ENCODE data around the gene LRWD1. TPM values are rescaled to one million over a fixed set of nuclear protein-coding genes. Genes with fewer than 3 reads are reported as not detected.

The LRWD1 gene
- total RNA-seq: 10 to 100 TPM; 12.6 to 15.2 TPM
- long read RNA-seq, transcript LRWD1-201 (15 exons, 2,215 nt): major isoform, 14 of 28 reads
- long read RNA-seq, partial matches to known transcripts: 8 of 28 reads
- long read RNA-seq, other reads (novel, unspliced or antisense): 6 of 28 reads

DNA sequence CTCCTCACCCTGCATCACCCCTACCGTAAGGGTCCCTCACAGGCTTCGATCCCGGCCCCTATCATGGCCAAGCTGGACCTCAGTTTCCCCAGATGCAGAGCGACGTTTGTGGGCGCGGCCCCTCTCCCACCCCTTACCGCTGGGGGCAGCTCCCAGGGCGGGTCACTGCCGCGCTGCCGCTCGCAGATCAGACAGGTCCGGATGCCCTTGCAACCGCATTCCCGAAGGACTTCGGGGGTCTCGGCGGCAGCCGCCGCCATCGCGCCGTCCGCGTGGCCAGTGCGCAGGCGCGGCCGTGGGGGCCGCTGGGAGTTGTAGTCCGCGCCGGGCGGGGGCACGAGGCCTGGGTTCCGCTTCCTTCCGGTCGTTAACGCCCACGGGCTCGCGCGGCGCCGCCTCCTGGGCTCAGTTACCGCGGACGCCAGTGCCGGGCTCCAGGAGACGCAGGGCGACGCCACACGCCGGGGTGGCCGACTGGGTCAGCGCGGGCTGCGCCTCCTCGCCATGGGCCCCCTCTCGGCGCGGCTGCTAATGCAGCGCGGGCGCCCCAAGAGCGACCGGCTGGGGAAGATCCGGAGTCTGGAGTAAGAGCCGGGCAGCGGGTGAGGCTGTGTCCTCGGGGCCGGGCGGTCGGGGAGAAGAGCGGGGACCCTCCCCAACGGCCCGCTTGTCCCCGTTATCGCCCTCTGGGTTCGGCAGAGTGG, at the start of gene LRWD1, which contains the start of gene ALKBH4:
Gene LRWD1 (plus strand): TSS at position 408 of the 704 bp plus-strand sequence. CDS start 97 bp downstream, at position 505.
Gene ALKBH4 (minus strand): TSS at position 287 of the 704 bp plus-strand sequence. CDS start 27 bp downstream, at position 260.
- DNase-seq (peak; percentile 92 to 97), ATAC-seq (peak; percentile 96)
- intact Hi-C loops (cut with DNase I, micrococcal nuclease): no loop called here

DNA sequence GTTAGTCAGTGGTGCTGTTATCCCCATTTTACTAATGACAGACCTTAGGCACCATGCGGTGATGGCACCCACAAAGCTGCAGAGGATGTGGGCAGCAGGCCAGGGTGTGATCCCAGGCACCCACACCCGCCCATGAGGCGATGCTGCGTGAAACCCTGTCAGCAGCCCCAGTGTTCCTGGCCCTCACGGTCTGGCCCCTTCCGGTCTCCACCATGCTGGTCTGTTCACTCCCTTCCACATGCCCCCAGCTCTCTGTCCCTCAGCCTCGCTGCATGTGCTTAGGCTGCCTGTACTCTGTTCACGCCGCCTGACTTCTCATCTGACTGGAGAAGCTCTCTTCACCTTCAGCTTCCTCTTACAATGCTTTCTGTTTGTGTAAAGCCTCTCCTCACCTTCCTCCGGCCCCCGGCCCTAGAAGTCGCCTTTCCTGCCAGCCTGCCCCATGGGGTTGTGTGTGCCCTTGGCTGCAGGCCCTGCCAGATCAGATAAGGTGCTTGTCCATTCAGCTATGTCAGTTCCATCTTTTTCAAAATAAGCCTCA, 49.0 kb upstream of the LRWD1 start:
- intact Hi-C loops (cut with DNase I, micrococcal nuclease): no loop called here
- peak in 1 of 2 donors; percentile 38 for DNase-seq
- ATAC-seq: peak; percentile 25

DNA sequence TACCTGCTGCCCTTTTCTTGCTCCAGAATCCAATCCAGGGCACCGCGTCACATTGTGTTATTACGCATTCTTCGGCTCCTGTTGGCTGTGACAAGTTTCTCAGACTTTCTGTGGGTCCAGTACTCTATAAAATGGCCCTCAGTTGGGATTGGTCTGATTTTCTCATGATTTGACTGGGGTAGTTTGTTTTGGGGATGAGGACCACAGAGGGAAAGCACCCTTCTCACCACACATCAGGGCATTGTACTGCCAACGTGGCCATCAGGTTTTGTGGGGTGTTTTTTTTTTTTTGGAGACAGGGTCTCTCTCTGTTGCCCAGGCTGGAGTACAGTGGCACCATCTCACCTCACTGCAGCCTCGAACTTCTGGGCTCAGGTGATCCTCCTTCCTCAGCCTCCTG, 48.4 kb upstream of the LRWD1 start:
- intact Hi-C loops (cut with DNase I, micrococcal nuclease): no loop called here
- DNase-seq: no peak
- no peak for ATAC-seq

DNA sequence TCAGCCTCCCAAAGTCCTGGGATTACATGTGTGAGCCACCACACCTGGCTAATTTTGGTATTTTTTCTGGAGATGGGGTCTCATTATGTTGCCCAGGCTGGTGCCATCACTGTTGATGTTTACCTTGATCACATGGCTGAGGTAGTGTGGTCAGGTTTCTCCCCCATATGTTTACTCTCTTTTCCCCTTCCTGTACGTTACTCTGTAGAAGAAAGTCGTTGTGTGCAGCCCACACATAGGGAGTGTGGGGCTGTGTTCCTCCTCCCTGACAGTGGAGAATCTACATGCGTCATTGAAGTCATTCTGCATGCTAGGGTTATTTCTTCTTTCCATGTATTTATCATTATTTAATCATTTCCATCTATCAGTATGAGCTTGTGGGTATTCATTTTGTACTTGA, 47.7 kb upstream of the LRWD1 start:
- intact Hi-C loops (cut with DNase I, micrococcal nuclease): no loop called here
- DNase-seq (no peak), ATAC-seq (no peak)

DNA sequence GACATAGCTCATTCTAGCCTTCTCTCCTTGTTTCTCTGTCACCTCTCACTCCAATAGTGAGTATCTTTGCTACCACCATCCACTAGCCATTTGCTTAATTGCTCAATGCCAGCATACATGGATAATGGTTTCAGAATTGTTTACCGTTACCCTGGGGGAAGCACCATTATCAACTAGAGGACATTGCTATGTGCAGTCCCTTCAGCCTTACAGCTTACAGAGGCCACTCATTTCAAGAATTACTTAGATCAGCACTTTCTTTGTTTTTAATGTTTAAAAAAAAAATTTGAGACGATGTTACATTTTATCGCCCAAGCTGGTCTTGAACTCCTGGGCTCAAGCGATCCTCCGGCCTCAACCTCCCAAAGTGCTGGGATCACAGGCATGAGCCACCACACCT, 46.2 kb upstream of the LRWD1 start:
- no peak for ATAC-seq
- intact Hi-C loops (cut with DNase I, micrococcal nuclease): no loop called here
- no peak for DNase-seq

DNA sequence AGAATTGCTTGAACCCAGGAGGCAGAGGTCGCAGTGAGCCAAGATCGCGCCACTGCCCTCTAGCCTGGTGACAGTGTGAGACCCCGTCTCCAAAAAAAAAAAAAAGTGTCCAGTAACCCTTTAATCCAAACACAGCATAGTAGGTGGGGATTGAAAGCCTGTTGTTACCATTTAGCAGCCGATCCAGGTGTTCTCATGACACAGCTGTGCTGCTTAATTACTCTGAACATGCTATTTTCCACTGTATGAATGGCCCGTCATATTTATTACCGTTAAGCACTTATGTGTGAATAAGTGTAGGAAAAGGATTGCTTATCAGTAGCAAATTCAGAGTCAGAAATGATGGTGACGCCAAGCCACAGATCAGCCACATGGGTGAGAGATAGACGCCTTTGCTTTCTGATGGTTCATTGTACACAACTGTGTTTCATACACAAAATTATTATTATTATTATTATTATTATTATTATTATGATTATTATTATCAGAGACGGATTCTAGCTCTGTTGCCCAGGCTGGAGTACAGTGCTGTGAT, 43.0 kb upstream of the LRWD1 start:
- intact Hi-C loops (cut with DNase I, micrococcal nuclease): no loop called here
- ATAC-seq: no peak

DNA sequence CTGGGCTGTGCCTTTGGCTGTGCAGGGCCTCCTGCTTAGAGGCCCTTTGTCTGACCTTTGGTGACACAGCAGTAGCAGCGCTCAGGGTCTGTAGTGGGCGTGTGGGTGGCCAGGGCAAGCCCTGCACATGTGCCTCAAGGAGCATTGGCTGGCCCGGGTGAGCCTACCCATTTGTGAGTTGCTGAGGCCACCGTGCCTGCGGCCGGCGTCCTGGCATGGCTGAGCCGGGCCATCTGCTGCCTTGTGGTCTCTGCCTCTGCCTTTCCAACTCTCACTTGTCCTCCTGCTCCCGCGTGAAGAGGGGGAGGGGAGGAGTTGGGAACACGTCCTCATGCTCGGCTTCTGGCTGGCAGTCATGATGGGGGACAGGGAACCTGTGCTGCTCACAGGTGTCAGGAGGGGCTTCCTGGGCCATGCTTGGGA, 40.6 kb upstream of the LRWD1 start:
- no peak for ATAC-seq
- DNase-seq: no peak
- intact Hi-C loops (cut with DNase I, micrococcal nuclease): no loop called here

More for the DNA sequence above, 43.0 kb upstream of the LRWD1 start:
- DNase-seq: no peak

DNA sequence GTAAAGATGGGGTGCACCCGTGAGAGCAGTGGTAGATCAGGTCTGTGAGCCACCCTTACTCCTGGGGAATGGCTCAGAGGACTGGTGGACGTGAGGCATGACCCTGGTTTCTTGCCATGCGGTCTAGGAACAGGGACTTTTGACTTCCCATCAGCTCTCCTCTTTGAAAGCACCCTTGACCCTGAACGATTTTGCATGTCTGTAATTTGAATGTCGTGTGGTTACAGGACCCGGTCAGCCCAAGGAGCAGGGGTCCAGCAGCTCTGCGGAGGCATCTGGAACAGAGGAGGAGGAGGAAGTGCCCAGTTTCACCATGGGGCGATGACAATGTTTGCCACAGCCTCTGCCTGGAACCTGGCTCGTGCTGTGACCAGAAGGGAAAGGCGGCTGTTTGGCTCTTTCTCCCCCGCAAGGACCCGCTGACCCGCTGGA, 40.0 kb upstream of the LRWD1 start:
- intact Hi-C loops (cut with DNase I, micrococcal nuclease): no loop called here
- DNase-seq (peak in 1 of 2 donors; percentile 38), ATAC-seq (no peak)

DNA sequence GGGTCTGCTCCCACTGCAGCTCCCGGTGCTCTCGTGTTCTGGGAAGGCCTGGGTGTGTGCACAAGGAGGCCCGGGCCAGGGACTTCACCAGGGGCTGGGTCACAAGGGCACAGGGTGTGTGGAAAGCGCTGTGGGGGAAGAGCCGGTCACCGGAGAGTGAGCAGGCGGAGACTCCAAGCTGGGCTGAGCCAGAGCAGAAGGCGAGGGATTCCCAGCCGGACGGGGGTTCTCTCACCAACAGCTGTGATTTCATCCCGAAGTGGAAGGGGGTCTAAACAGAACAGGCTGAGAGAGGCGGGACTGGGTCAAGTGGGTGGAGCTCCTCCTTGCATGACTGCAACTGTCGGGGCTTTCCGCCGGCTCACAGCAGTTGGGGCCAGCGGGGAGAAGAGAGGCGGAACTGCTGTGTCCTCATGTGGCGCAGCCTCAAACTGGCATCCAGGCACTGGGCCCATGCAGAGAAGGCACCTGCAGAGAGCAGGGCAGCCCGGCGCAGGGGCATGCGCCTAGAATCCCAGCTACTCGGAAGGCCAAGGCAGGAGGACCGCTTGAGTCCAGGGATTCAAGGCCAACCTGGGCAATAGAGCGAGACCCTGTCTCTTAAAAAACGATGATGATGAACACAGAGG, 39.0 kb upstream of the LRWD1 start:
- intact Hi-C loops (cut with DNase I, micrococcal nuclease): no loop called here
- DNase-seq (peak; percentile 71 to 80), ATAC-seq (peak; percentile 60)

DNA sequence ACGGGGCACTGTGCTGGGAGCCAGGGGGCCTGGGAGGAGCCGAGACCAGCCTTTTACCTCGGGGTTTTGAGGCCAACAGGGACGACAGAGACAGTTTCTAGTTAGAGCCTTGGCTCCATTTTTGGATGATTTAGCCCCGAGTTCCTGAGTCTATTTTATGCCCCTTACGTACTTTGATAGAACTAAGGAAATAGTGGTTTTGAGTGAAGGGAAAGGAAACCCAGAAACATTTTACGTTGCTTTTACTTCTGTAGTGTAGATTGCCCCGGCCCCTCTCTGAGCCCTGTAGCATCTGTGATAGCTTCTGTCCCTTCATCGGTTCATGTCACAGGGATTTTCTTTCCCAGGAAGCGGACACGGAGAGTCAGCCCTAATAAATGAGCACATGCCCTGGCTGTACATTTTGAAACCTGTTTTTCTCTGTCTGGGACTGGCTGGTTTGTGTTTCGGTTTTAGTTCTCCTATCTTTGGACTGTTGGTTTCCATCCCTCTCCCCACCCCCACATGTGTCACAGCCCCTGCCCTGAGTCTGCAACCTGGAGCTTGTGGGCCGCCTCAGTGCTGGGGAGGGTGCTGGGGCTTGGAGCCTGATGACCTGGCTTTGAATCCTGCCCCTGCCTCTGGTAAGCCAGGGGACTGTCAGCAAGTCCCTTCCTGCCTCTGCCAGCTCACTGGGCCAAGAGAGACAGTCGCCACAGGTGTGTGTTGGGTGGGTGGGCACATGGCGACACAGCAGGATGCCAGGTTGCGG, 38.3 kb upstream of the LRWD1 start:
- DNase-seq: peak; percentile 55 to 69
- intact Hi-C loops (cut with DNase I, micrococcal nuclease): no loop called here
- ATAC-seq: peak; percentile 40

DNA sequence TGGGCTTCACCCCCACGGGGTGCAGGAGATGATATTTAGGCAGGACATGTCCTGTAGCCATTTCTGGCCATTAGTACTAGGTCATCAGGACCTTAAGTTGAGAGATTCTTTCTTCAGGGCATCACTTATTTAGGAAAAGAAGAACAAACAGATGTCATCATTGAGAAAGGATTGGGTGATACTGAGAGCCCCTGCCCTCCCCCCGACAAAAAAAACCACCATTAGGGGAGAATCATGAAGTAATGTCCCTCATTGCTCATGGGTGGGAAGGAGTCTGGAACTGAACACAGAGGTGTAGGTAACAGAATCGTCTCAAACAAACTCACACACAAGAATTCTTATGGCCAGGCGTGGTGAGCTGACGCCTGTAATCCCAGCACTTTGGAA, 37.8 kb upstream of the LRWD1 start:
- intact Hi-C loops (cut with DNase I, micrococcal nuclease): no loop called here
- DNase-seq (no peak), ATAC-seq (no peak)

DNA sequence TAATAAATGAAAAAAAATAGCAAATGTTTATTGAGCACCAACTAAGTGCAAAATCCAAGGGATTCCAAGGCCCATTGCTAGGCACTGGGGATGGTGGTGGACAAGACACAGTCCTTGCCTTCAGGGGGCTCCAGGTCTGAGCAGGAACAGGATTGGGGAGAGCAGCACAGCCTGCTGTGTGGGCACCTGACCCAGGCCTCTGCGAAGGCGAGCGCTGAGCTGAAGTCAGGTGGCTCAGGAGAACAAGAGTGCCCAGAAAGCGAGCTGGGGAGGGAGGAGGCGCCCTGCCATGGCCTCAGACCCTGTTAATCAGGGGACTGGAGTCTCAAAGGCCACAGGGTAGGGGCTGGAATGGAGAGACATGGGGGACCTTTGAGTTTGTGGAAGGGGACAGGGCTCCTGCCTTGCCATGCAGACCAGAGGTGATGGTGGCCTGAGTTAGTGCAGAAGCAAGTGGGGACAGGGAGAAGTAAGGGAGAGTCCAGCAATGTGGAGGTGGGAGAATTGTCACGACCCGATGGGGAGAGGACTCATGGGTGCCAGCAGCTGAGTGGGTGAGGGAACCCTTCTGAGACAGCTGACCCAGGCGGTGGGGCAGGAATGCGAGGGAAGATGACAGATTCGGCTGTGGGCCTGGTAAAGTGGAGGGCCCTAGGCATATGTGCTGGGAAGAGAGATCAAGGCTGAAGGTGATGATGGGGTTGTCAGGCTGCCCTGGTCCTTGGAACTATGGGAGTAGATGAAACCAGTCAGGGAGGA, 35.5 kb upstream of the LRWD1 start:
- ATAC-seq: no peak
- intact Hi-C loops (cut with DNase I, micrococcal nuclease): no loop called here
- no peak for DNase-seq

DNA sequence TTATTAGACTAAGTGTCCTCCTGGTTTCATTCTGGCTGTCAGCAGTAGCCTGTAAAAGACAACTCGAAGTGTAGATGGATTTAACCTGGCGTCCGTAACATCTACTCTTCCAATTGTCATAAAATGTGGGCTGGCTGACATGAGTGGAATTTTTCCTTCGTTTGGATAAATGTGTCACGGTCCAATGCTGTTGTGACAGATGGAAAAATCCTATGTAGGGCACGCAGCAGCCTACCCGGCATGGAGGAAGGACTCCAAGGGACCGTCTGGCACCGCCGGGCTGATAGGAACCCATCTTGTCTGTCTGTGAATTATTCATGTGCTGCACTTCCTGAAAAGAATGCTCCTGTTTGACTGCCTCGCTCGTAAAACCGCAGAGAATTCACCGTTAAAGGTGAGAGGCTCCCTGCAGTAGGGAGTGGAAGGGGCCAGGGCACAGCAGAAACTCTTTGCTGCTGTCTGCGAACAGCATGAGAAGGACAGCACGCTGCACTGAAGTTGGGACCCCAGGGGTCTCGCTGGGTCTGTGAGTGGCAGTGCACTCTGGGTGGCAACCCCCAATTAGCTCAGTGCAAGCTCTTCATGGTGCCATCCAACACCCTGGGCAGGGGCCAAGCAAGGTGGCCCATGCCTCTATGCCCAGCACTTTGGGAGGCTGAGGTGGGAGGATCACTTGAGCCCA, 33.0 kb upstream of the LRWD1 start:
- ATAC-seq: peak; percentile 81
- peak; percentile 60 to 65 for DNase-seq
- intact Hi-C loops (cut with DNase I, micrococcal nuclease): no loop called here

DNA sequence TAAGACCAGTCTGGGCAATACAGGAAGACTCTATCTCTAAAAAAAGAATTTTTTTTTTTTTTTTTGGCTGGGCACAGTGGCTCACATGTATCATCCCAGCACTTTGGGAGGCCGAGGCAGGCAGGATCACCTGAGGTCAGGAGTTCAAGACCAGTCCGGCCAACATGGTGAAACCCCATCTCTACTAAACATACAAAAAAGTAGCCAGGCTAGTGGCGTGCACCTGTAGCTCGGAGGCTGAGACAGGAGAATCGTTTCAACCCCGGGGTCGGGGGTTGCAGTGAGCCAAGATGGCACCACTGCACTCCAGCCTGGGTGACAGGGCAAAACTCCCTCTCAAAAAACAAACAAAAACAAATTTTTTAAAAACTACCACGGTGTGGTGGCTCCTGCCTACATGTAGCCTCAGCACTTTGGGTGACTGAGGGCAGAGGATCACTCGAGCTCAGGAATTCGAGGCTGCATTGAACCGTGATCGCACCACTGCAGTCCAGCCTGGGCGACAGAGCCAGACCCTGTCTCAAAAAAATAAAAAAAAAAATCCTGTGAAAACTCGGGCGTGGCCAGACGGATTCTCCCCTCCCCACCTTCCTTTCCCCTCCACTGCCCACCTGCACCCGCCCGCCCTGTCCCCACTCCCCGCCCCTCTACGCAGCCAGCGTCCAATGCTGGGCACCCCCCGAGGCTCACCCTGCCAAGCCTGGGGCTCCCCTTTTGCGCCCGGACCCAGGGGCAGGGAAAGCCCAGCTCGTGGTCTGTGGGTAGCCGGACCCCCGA, 32.2 kb upstream of the LRWD1 start:
- intact Hi-C loops (cut with DNase I, micrococcal nuclease): no loop called here
- no peak for DNase-seq
- ATAC-seq: peak; percentile 17

DNA sequence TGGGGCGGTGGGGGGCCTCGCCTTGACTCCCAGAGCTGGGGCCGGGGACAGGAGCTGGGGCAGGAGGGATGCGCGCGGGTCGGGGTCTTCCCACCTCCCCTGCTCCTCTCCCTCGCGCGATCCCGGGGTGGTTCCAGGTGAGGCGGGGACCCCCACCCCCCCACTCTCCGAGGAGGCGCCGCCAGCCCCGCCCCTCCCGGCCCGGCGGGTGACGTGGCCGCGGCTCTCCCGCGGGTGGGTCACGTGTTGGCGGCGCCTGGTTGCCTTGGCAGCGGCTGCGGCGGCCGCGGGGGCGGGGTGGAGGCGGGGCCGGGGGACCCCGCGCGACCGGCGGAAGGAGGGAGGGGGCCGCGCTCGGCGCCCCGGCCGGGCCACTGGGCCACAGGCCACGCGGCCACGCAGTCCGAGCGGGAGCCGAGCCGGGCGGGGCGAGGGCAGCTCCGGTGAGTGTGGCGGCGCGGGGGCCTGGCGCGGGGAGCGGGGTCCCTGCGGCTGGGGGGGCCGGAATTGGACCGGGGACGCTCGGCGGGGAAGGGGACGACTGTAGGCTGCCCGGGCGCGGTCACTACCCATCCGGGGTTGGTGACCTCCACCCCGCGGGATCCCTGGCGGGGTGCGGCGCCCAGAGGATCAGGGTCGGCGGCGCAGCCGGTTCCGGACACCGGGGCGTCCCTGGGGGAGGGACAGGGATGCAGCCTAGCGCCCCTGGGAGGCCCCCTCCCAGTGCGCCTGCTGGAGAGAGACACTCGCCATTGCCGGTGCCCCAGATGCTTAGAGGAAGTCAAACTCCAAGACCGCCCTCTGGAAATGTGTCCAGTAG, 31.4 kb upstream of the LRWD1 start, which contains the start of gene ORAI2:
Gene ORAI2 (plus strand): TSS at position 357 of the 820 bp plus-strand sequence. CDS start 5,382 bp downstream, outside the sequence.
- peak; percentile 71 for ATAC-seq
- peak; percentile 77 to 84 for DNase-seq
- intact Hi-C loops (cut with DNase I, micrococcal nuclease): no loop called here

DNA sequence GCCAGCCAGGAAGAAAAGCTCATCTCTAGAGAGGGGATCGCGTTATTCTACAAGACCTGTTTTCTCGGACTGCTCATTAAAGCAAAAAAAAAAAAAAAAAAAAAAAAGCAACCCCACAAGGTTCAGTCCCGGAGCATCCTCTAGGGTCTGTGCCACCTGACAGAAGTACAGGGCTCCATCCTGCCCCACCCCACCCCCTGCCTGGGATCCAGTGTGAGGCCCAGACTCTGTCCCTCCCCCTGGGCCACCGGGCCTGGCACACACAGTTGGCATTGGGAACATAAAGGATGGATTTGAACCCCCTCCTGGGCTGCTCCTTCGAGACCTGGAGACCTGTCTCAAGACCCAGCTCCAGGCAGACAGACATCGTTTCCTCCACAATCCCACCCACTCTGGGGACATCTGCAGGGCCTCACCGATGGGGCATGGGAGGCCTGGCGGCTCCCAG, 30.7 kb upstream of the LRWD1 start:
- DNase-seq (no peak), ATAC-seq (no peak)
- intact Hi-C loops (cut with DNase I, micrococcal nuclease): no loop called here
